Thyroid gland (tissue), 4 donors: ENCODE data around the gene LRP1.

ENCODE experiments used
- CTCF ChIP-seq, 6 experiments: fragments of 200-600 bp in 3 of 6; fragments of 450-650 bp in 3 of 6; sonication (generic) in 3 of 6; IDR thresholded peaks; one replicate each; pipeline ENCODE4 v1.5.1; 2016 to 2019; ENCODE audit warnings: antibody characterized with exemption in 6 of 6, mild to moderate bottlenecking in 2 of 6, inconsistent platforms in 1 of 6, moderate library complexity in 1 of 6
- POLR2A ChIP-seq, 2 donors: fragments of 450-650 bp; IDR thresholded peaks; one replicate each; pipeline ENCODE4 v1.6.1; 2017; ENCODE audit warnings: antibody characterized with exemption in 2 of 2, mild to moderate bottlenecking in 2 of 2, moderate library complexity in 1 of 2

- TF ChIP-seq CTCF (IDR thresholded peaks at IDR 0.05) (no peak), POLR2A (IDR thresholded peaks at IDR 0.05) (no peak)
Measured at GRCh38 chr12:57210926-57211692, 82.8 kb downstream of the LRP1 start.
